HG03066 (cell line): ENCODE measurements around the gene GBP3.
"Not testable (repeated sequence)": the region's sequence is repeated elsewhere in the genome, so short reads cannot be mapped to it uniquely, and the experiment has no call there.

Source experiments
- ATAC-seq: cut with Tn5 transposase; IDR thresholded peaks from one replicate; pipeline ENCODE4 v1.9.1; 2021; ENCODE audit warnings: low read depth; ENCODE audit not compliant: unreplicated experiment

GBP3 gene

GRCh38 chr1:88979749-88980116 is 42.9 kb downstream of the GBP3 start:
- ATAC-seq: no peak

DNA sequence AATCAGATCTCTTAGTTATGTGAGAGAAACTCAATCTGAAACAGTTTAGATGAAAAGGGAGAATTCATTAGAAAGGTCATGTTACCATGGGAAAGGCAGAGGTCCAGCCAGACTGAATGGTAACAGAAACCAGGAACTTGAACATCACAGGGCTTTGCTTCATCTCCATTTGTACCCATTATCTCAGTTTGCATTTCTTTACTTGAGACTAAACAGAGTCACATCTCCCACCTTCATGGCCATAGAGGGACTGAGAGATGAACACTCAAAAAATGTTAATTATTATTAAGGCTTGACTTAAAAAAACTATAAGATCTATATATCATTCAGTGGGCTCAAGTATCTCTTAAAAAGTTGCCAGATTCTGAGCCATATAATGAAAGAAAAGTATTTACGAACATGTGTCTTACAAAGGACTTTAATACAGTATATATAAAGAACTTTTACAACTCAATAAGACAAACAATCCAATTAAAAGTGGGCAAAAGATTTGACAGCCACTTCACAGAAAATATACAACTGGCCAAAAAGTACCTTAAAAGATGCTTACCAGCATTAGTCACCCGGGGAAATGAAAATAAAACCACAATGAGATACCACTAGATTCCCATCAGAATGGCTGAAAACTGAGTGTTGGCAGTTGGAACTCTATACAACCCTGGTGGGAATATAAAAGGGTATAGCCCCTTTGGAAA is 43.5 kb downstream of the GBP3 start:
- ATAC-seq: no peak

GRCh38 chr1:88976235-88976634 is 46.4 kb downstream of the GBP3 start:
- ATAC-seq: no peak

DNA sequence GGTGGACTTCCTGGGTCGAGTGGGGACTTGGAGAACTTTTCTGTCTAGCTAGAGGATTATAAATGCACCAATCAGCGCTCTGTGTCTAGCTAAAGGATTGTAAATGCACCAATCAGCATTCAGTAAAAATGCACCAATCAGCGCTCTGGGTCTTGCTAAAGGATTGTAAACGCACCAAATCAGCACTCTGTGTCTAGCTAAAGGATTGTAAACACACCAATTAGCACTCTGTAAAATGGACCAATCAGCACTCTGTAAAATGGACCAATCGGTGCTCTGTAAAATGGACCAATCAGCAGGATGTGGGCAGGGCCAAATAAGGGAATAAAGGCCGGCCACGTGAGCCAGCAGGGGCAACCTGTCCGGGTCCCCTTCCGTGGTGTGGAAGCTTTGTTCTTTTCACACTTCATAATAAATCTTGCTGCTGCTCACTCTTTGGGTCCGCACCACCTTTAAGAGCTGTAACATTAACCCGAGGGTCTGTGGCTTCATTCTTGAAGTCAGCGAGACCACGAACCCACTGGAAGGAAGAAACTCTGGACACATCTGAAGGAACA is 48.0 kb downstream of the GBP3 start:
- ATAC-seq: not testable (repeated sequence)

- ATAC-seq: peak; percentile 48
These were observed 49.0 kb downstream of the GBP3 start for GRCh38 chr1:88973520-88974137.

GRCh38 chr1:88961647-88962275 is 60.9 kb downstream of the GBP3 start:
- no peak for ATAC-seq

DNA sequence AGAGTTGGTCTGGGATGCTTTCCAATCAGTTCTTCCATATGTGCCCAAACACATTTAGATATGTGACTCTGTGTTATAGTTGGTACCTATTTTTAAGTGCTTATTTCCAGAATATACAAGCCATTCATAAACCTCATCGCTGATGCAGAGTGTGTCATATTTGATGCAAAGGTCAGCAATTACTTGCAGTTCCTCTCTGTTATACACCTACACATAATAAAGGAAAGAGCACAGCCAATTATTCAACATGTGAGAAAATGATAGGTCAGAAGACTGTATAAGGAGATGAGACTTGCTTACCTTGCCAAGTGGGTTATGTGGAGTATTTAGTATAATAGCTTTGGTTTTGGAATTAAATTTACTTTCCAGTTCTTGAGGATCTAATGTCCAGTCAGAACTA is 61.6 kb downstream of the GBP3 start:
- ATAC-seq: no peak
